OCI-LY1 (cell line): ENCODE results near the gene USPL1.

Source experiments
- H2AFZ ChIP-seq: fragments of 200-600 bp; sonication (generic), shearing (Covaris generic); 2 replicates; pipeline ENCODE4 v1.6.0; 2014; ENCODE audit warnings: antibody characterized with exemption, mild to moderate bottlenecking, low read length
- H3F3A ChIP-seq: fragments of 200-600 bp; sonication (generic), shearing (Covaris generic); 2 replicates; pipeline ENCODE4 v1.6.0; 2014; ENCODE audit warnings: mild to moderate bottlenecking, antibody characterized with exemption, low read length, moderate library complexity; ENCODE audit not compliant: insufficient read depth
- H3K27ac ChIP-seq: fragments of 200-600 bp; sonication (generic); 2 replicates; pipeline ENCODE4 v1.5.1; 2014; ENCODE audit warnings: low read length, mixed run types, mild to moderate bottlenecking, low read depth; ENCODE audit not compliant: poor library complexity, severe bottlenecking
- H3K27me3 ChIP-seq: fragments of 200-600 bp; sonication (generic); 2 replicates; pipeline ENCODE4 v1.6.0; 2014; ENCODE audit warnings: antibody characterized with exemption, mild to moderate bottlenecking, low read length, moderate library complexity; ENCODE audit not compliant: insufficient read depth
- H3K36me3 ChIP-seq: fragments of 200-600 bp; sonication (generic); 2 replicates; pipeline ENCODE4 v1.6.1; 2014; ENCODE audit warnings: mild to moderate bottlenecking, antibody characterized with exemption, low read length, moderate library complexity, mixed read lengths; ENCODE audit not compliant: insufficient read depth
- H3K4me1 ChIP-seq: fragments of 200-600 bp; sonication (generic); 2 replicates; pipeline ENCODE4 v1.5.1; 2014; ENCODE audit warnings: mild to moderate bottlenecking, low read length, moderate library complexity; ENCODE audit not compliant: insufficient read depth, severe bottlenecking
- H3K4me2 ChIP-seq: fragments of 200-600 bp; sonication (generic), shearing (Covaris generic); 2 replicates; pipeline ENCODE4 v1.6.1; 2014; ENCODE audit warnings: low read length
- H3K4me3 ChIP-seq: fragments of 200-600 bp; sonication (generic); 2 replicates; pipeline ENCODE4 v1.5.1; 2014; ENCODE audit warnings: low read length, low read depth, mild to moderate bottlenecking, mixed read lengths; ENCODE audit not compliant: poor library complexity, severe bottlenecking
- H3K79me2 ChIP-seq: fragments of 200-600 bp; shearing (Covaris generic); 2 replicates; pipeline ENCODE4 v1.6.1; 2016; ENCODE audit warnings: mixed run types, low read length, mixed read lengths; ENCODE audit not compliant: insufficient read depth
- H3K9ac ChIP-seq: fragments of 200-600 bp; sonication (generic), shearing (Covaris generic); 2 replicates; pipeline ENCODE4 v1.6.1; 2014; ENCODE audit warnings: mild to moderate bottlenecking, low read length, mixed read lengths
- H3K9me2 ChIP-seq: fragments of 200-600 bp; sonication (generic), shearing (Covaris generic); 2 replicates; pipeline ENCODE4 v1.6.1; 2014; ENCODE audit warnings: low read depth, mild to moderate bottlenecking, low read length, mixed read lengths
- H3K9me3 ChIP-seq: fragments of 200-600 bp; shearing (Covaris generic); 2 replicates; pipeline ENCODE4 v1.6.1; 2014; ENCODE audit warnings: low read length, mixed read lengths
- H4K20me1 ChIP-seq: fragments of 200-600 bp; sonication (generic), shearing (Covaris generic); 2 replicates; pipeline ENCODE4 v1.6.0; 2016; ENCODE audit warnings: mild to moderate bottlenecking, low read length; ENCODE audit not compliant: insufficient read depth
- CTCF ChIP-seq: fragments of 200-600 bp; sonication (generic), shearing (Covaris generic); IDR thresholded peaks from 2 replicates; pipeline ENCODE4 v1.5.1; 2017; ENCODE audit warnings: mild to moderate bottlenecking, antibody characterized with exemption, low read length, moderate library complexity, mixed read lengths
- EZH2 ChIP-seq: fragments of 200-600 bp; sonication (generic), shearing (Covaris generic); IDR thresholded peaks from 2 replicates; pipeline ENCODE4 v1.8.0; 2017; ENCODE audit warnings: borderline replicate concordance, mixed run types, mild to moderate bottlenecking, antibody characterized with exemption, low read length, moderate library complexity, mixed read lengths

The USPL1 gene

GRCh38 chr13:30616927-30617314 is 799 bp upstream of the USPL1 start:
- peak overlapping the region; percentile 92 for H3K4me3 ChIP-seq
- TF ChIP-seq CTCF: no peak
- no peak for TF ChIP-seq EZH2
- H3K27me3 ChIP-seq: no peaks in the 10 kb centered on the region
- peak overlapping the region; percentile 84 for H3K4me2 ChIP-seq
- no peaks in the 10 kb centered on the region for H4K20me1 ChIP-seq
- peak overlapping the region; percentile 92 for H3K27ac ChIP-seq
- H2AFZ ChIP-seq: no peak overlapping the region
- peaks cover 2% of the 10 kb centered on the region; the same call in 1 of the 2 replicates for H3K36me3 ChIP-seq
- no peaks in the 10 kb centered on the region for H3F3A ChIP-seq
- peak overlapping the region; percentile 93 for H3K9ac ChIP-seq
- no peaks in the 10 kb centered on the region for H3K9me2 ChIP-seq
- H3K9me3 ChIP-seq: no peaks in the 10 kb centered on the region
- peaks cover 66% of the 10 kb centered on the region for H3K4me1 ChIP-seq
- peaks cover 69% of the 10 kb centered on the region for H3K79me2 ChIP-seq

- peaks cover 16% of the 10 kb centered on the region for H3K36me3 ChIP-seq
- H3K4me1 ChIP-seq: peaks cover 51% of the 10 kb centered on the region
- no peaks in the 10 kb centered on the region for H3K9me2 ChIP-seq
- no peak overlapping the region for H2AFZ ChIP-seq
- H3K4me3 ChIP-seq: peak overlapping the region; percentile 92
- H3F3A ChIP-seq: no peaks in the 10 kb centered on the region
- H4K20me1 ChIP-seq: no peaks in the 10 kb centered on the region
- no peak for TF ChIP-seq CTCF
- no peak for TF ChIP-seq EZH2
- H3K27me3 ChIP-seq: no peaks in the 10 kb centered on the region
- H3K27ac ChIP-seq: peak overlapping the region; percentile 73
- H3K79me2 ChIP-seq: peaks cover 76% of the 10 kb centered on the region
- H3K4me2 ChIP-seq: peak overlapping the region; percentile 91
- H3K9ac ChIP-seq: peak overlapping the region; percentile 89
- no peaks in the 10 kb centered on the region for H3K9me3 ChIP-seq
These were observed 638 bp downstream of the USPL1 start for GRCh38 chr13:30618186-30618929.

GRCh38 chr13:30618930-30619279 is 1.2 kb downstream of the USPL1 start:
- peaks cover 22% of the 10 kb centered on the region for H3K36me3 ChIP-seq
- H3K9ac ChIP-seq: peak overlapping the region; percentile 89
- no peaks in the 10 kb centered on the region for H3K9me2 ChIP-seq
- H3K4me2 ChIP-seq: peak overlapping the region; percentile 91
- H3K27me3 ChIP-seq: no peaks in the 10 kb centered on the region
- no peaks in the 10 kb centered on the region for H3K9me3 ChIP-seq
- no peaks in the 10 kb centered on the region for H4K20me1 ChIP-seq
- H3K4me3 ChIP-seq: peak overlapping the region; percentile 92
- TF ChIP-seq CTCF (no peak), EZH2 (no peak)
- no peak overlapping the region for H2AFZ ChIP-seq
- H3F3A ChIP-seq: no peaks in the 10 kb centered on the region
- H3K27ac ChIP-seq: peak overlapping the region; percentile 73
- H3K4me1 ChIP-seq: peaks cover 47% of the 10 kb centered on the region
- peaks cover 77% of the 10 kb centered on the region for H3K79me2 ChIP-seq
